SU-DHL-6 (cell line): Measurements from ENCODE around the gene PKP2.
"Not testable (repeated sequence)": the region's sequence is repeated elsewhere in the genome, so short reads cannot be mapped to it uniquely, and the experiment has no call there.

Experiments used
- H2AFZ ChIP-seq: fragments of 200-600 bp; sonication (generic); 2 replicates; pipeline ENCODE4 v1.6.1; 2014; ENCODE audit warnings: low read depth, mild to moderate bottlenecking, moderate library complexity, mixed read lengths, antibody characterized with exemption, low read length; ENCODE audit not compliant: severe bottlenecking
- H3F3A ChIP-seq: fragments of 200-600 bp; shearing (Covaris generic); 2 replicates; pipeline ENCODE4 v1.6.0; 2016; ENCODE audit warnings: antibody characterized with exemption, mild to moderate bottlenecking; ENCODE audit not compliant: insufficient read depth
- H3K27ac ChIP-seq: fragments of 200-600 bp; sonication (generic); 2 replicates; pipeline ENCODE4 v1.5.1; 2016; ENCODE audit warnings: low read depth, mild to moderate bottlenecking, low read length, moderate library complexity, mixed read lengths
- H3K27me3 ChIP-seq: fragments of 200-600 bp; sonication (generic), shearing (Covaris generic); 2 replicates; pipeline ENCODE4 v1.6.0; 2014; ENCODE audit warnings: mild to moderate bottlenecking, low read length
- H3K36me3 ChIP-seq: fragments of 200-600 bp; sonication (generic); 2 replicates; pipeline ENCODE4 v1.6.1; 2014; ENCODE audit warnings: mild to moderate bottlenecking, low read length, mixed read lengths
- H3K4me2 ChIP-seq: fragments of 300-600, 200-600 bp; shearing (Covaris generic), sonication (generic); 2 replicates; pipeline ENCODE4 v1.6.0; 2014; ENCODE audit warnings: low read length, low read depth, mild to moderate bottlenecking; ENCODE audit not compliant: poor library complexity, severe bottlenecking
- H3K4me3 ChIP-seq: fragments of 200-600 bp; sonication (generic); 2 replicates; pipeline ENCODE4 v1.5.1; 2014; ENCODE audit warnings: antibody characterized with exemption, low read length, mild to moderate bottlenecking, mixed read lengths; ENCODE audit not compliant: insufficient read depth, poor library complexity, severe bottlenecking
- H3K79me2 ChIP-seq: fragments of 200-600 bp; sonication (generic); 2 replicates; pipeline ENCODE4 v1.6.1; 2014; ENCODE audit warnings: mild to moderate bottlenecking, low read length, moderate library complexity; ENCODE audit not compliant: insufficient read depth
- H3K9ac ChIP-seq: fragments of 200-600 bp; sonication (generic); 2 replicates; pipeline ENCODE4 v1.7.0; 2014; ENCODE audit warnings: mild to moderate bottlenecking, low read length
- H3K9me2 ChIP-seq: fragments of 200-600 bp; sonication (generic); replicated peaks from 2 replicates; pipeline ENCODE4 v1.6.1; 2014; ENCODE audit warnings: low read length; ENCODE audit not compliant: insufficient read depth
- H3K9me3 ChIP-seq: fragments of 200-600 bp; sonication (generic); 2 replicates; pipeline ENCODE4 v1.6.1; 2014; ENCODE audit warnings: low read length, mixed read lengths; ENCODE audit not compliant: insufficient read depth
- H4K20me1 ChIP-seq: fragments of 200-600 bp; sonication (generic); 2 replicates; pipeline ENCODE4 v1.6.1; 2014; ENCODE audit warnings: low read depth, mild to moderate bottlenecking, antibody characterized with exemption, low read length, moderate library complexity, mixed read lengths
- EZH2phosphoT487 ChIP-seq: fragments of 200-600 bp; sonication (generic), shearing (Covaris generic); conservative IDR thresholded peaks from 2 replicates; pipeline ENCODE4 v1.6.1; 2018; ENCODE audit warnings: mild to moderate bottlenecking, antibody characterized with exemption, low read length, moderate library complexity, mixed read lengths
- TF ChIP-seq, protein P1 (sequence below): fragments of 200-600 bp; sonication (generic); IDR thresholded peaks from one replicate; pipeline ENCODE4 v1.5.1; 2017; ENCODE audit warnings: antibody characterized with exemption, mild to moderate bottlenecking, low read length, moderate library complexity; ENCODE audit not compliant: insufficient read depth, poor library complexity, severe bottlenecking

PKP2 gene

GRCh38 chr12:32876004-32876403, 20.6 kb downstream of the PKP2 start:
- no peak overlapping the region for H3K9ac ChIP-seq
- H3F3A ChIP-seq: no peaks in the 10 kb centered on the region
- no peak overlapping the region for H2AFZ ChIP-seq
- H3K27ac ChIP-seq: no peak overlapping the region
- H3K4me2 ChIP-seq: no peak overlapping the region
- H3K9me3 ChIP-seq: no peaks in the 10 kb centered on the region
- TF ChIP-seq, protein P1, sequence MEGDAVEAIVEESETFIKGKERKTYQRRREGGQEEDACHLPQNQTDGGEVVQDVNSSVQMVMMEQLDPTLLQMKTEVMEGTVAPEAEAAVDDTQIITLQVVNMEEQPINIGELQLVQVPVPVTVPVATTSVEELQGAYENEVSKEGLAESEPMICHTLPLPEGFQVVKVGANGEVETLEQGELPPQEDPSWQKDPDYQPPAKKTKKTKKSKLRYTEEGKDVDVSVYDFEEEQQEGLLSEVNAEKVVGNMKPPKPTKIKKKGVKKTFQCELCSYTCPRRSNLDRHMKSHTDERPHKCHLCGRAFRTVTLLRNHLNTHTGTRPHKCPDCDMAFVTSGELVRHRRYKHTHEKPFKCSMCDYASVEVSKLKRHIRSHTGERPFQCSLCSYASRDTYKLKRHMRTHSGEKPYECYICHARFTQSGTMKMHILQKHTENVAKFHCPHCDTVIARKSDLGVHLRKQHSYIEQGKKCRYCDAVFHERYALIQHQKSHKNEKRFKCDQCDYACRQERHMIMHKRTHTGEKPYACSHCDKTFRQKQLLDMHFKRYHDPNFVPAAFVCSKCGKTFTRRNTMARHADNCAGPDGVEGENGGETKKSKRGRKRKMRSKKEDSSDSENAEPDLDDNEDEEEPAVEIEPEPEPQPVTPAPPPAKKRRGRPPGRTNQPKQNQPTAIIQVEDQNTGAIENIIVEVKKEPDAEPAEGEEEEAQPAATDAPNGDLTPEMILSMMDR: no peak
- no peak for TF ChIP-seq EZH2phosphoT487
- no peaks in the 10 kb centered on the region for H3K27me3 ChIP-seq
- no peaks in the 10 kb centered on the region for H3K79me2 ChIP-seq
- no peaks in the 10 kb centered on the region for H3K36me3 ChIP-seq
- no peaks in the 10 kb centered on the region for H3K9me2 ChIP-seq
- H4K20me1 ChIP-seq: no peaks in the 10 kb centered on the region
- H3K4me3 ChIP-seq: no peak overlapping the region

- Histone ChIP-seq H3K9ac (no peak overlapping the region), H3K9me3 (no peaks in the 10 kb centered on the region), H3K27me3 (no peaks in the 10 kb centered on the region), H3K4me2 (no peak overlapping the region), H3K27ac (no peak overlapping the region), H3F3A (no peaks in the 10 kb centered on the region), H3K36me3 (no peaks in the 10 kb centered on the region), H3K4me3 (no peak overlapping the region), H2AFZ (no peak overlapping the region), H3K9me2 (no peaks in the 10 kb centered on the region), H3K79me2 (no peaks in the 10 kb centered on the region), H4K20me1 (no peaks in the 10 kb centered on the region)
- TF ChIP-seq EZH2phosphoT487: no peak
- TF ChIP-seq, protein P1: no peak
Measured at GRCh38 chr12:32874975-32875374, 21.6 kb downstream of the PKP2 start.

DNA sequence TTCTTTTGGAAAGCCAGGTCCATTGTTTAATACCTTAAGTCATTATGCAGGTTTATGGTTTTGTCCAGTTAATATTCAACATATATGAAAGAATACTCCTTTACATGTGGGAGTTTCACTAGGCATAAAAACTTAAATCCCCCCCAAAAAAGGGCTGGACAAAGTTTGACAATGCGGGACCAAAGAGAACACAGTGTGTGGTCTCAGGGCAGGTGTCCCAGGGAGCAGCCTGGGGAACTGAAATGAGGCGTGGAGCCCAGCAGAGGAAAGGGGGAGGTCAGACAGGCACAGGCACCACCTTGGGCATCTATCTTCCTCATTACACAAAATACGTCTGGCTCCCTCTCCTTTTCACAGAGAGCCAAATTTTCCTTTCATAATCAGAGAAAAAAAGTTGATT, 22.5 kb downstream of the PKP2 start:
- Histone ChIP-seq H3K9ac (no peak overlapping the region), H3K9me3 (no peaks in the 10 kb centered on the region), H2AFZ (no peak overlapping the region), H3K36me3 (no peaks in the 10 kb centered on the region), H3K79me2 (no peaks in the 10 kb centered on the region), H3K9me2 (no peaks in the 10 kb centered on the region), H3K4me2 (no peak overlapping the region), H4K20me1 (no peaks in the 10 kb centered on the region), H3K27ac (no peak overlapping the region), H3F3A (no peaks in the 10 kb centered on the region), H3K4me3 (no peak overlapping the region), H3K27me3 (no peaks in the 10 kb centered on the region)
- no peak for TF ChIP-seq EZH2phosphoT487
- TF ChIP-seq, protein P1: no peak

- H2AFZ ChIP-seq, H4K20me1 ChIP-seq, H3K9ac ChIP-seq, H3K36me3 ChIP-seq, H3K4me2 ChIP-seq, H3F3A ChIP-seq, H3K27me3 ChIP-seq, H3K9me2 ChIP-seq, H3K27ac ChIP-seq, H3K9me3 ChIP-seq, H3K4me3 ChIP-seq, H3K79me2 ChIP-seq: not testable (repeated sequence)
Measured at GRCh38 chr12:32872416-32872815, 24.2 kb downstream of the PKP2 start.
